Pancreas (tissue), 10 donors: ENCODE results near the gene ALPL. TPM values are rescaled to one million over a fixed set of nuclear protein-coding genes. Genes with fewer than 3 reads are reported as not detected.

Experiments used
- ATAC-seq, 4 donors: fragments of 200-7000 bp; cut with Tn5 transposase; one replicate each; pipeline versions ENCODE4 v1.8.0 to v1.9.1; 2020; ENCODE audit warnings: mild to moderate bottlenecking in 4 of 4, moderate library complexity in 4 of 4
- DNase-seq, 6 donors: peaks; one replicate each; pipeline ENCODE4 v3.0.0-alpha.2; 2020
- FAIRE-seq: peaks from 2 replicates; lab custom pipeline; 2012; peaks lifted over from hg19 to GRCh38; lab: Jason Lieb, UNC
- H3K27ac ChIP-seq, 4 donors: fragments of 200-600 bp; sonication (generic); 1 replicate in 3 of 4; 2 replicates in 1 of 4; pipeline versions ENCODE4 v1.5.0 to v1.8.0; 2020
- H3K27me3 ChIP-seq, 4 donors: fragments of 200-600 bp; one replicate each; pipeline ENCODE4 v1.8.0; 2021
- H3K36me3 ChIP-seq, 3 donors: fragments of 200-600 bp; sonication (generic) in 1 of 3; one replicate each; pipeline versions ENCODE4 v1.5.0 to v1.8.0; 2020 to 2021
- H3K4me1 ChIP-seq, 3 donors: fragments of 200-600 bp; one replicate each; pipeline ENCODE4 v1.8.0; 2021
- H3K4me3 ChIP-seq, 4 donors: fragments of 200-600 bp; sonication (generic) in 2 of 4; one replicate each; pipeline versions ENCODE4 v1.5.0 to v1.8.0; 2020 to 2021
- H3K9me3 ChIP-seq, 4 donors: fragments of 200-600 bp; one replicate each; pipeline ENCODE4 v1.8.0; 2021
- WGBS, 2 donors: extraction: QIAGEN DNeasy Blood & Tissue Kit; methylation state at CpG; one replicate each; pipeline ENCODE4 v1.1.7; 2013; 5-methylcytosine and 5-hydroxymethylcytosine counted together
- intact Hi-C, 3 donors: fragments of 100-400 bp; cut with DNase I; formaldehyde crosslinking; loops; one replicate each; pipeline versions ENCODE4 v1.11.1 to v1.14.2; 2022
- polyA plus RNA-seq, 2 donors: library from polyadenylated mRNA; stranded (reverse); fragments of 200-250 nt; gene quantifications; one replicate each; pipeline ENCODE4 v1.2.3, GENCODE V29; 2013
- total RNA-seq, 6 donors: library from RNA; stranded (reverse); fragmentation: NEBNext Ultra II Directional in 4 of 6; extraction: Animal tissue kit (Norgen Biotek cat#: 25700) in 4 of 6; gene quantifications; one replicate each; pipeline versions ENCODE4 v1.2.1 to v1.2.4, GENCODE V29; 2021 to 2023
- TF ChIP-seq, protein P1 (sequence below), 4 donors: fragments of 200-600 bp; sonication (generic) in 3 of 4; IDR thresholded peaks; one replicate each; pipeline versions ENCODE4 v1.5.0 to v1.8.0; 2021; ENCODE audit warnings: antibody characterized with exemption in 4 of 4
- donor health status: healthy with polysubstance abuse.
- donor health status: DM: no; HTN: no; CAD: no; lungs with moderate emphysema.
- donor health status: DM: no; HTN: no; CAD: no.
- donor health status: control.
- donor health status: control.
- donor health status: Bipolar disorder and iron deficiency.
- donor health status: DM: yes; HTN: yes; CAD: no.
- donor health status: DM: no; HTN: no; CAD: no.
- donor health status: DM: no; HTN: no; CAD: no.
- donor health status: DM: yes; HTN: yes; CAD: no.

ALPL gene
- total and polyA plus RNA-seq, 8 donors, result 0.63 to 6.7 (median 3.0) TPM

DNA sequence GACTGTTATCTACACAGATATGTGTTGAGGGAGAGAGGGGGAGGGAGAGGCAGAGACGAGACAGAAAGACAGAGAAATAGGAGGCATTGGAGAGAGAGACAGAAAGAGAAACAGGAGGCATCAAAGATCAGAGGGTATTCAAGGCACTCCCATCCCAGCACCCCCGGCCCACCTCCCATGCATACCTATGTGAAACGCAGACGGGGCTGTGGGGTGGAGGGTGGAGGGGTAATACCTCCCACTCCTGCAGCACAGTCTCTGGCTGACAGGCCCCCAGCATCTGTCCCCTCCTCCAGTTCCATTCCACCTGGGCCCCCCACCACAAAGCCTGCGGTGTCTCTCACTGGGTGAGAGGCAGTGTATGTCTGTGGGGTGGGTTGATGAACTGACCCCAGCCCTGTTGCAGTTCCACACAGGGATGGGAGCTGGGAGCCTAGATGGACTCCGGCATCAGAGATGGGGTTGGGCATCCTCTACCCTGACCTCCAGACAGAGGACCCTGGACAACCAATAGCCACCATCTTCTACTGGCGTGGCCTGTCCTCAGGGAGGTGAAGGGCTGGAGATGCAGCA is 110.2 kb downstream of the ALPL start:
- H3K36me3 ChIP-seq, result no peaks in the 10 kb centered on the region
- peaks cover 32 to 47% (median 44%) of the 10 kb centered on the region in 3 donors for H3K4me1 ChIP-seq
- FAIRE-seq, result no peak
- intact Hi-C loops, result no loop called here
- H3K9me3 ChIP-seq, result no peaks in the 10 kb centered on the region
- WGBS, 2 donors, result 44 to 47% methylated on average over 7 of the region's 7 CpGs
- TF ChIP-seq, protein P1, sequence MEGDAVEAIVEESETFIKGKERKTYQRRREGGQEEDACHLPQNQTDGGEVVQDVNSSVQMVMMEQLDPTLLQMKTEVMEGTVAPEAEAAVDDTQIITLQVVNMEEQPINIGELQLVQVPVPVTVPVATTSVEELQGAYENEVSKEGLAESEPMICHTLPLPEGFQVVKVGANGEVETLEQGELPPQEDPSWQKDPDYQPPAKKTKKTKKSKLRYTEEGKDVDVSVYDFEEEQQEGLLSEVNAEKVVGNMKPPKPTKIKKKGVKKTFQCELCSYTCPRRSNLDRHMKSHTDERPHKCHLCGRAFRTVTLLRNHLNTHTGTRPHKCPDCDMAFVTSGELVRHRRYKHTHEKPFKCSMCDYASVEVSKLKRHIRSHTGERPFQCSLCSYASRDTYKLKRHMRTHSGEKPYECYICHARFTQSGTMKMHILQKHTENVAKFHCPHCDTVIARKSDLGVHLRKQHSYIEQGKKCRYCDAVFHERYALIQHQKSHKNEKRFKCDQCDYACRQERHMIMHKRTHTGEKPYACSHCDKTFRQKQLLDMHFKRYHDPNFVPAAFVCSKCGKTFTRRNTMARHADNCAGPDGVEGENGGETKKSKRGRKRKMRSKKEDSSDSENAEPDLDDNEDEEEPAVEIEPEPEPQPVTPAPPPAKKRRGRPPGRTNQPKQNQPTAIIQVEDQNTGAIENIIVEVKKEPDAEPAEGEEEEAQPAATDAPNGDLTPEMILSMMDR (IDR thresholded peaks at IDR 0.05), result no peak
- no peak for ATAC-seq
- no peaks in the 10 kb centered on the region for H3K27me3 ChIP-seq
- H3K4me3 ChIP-seq, result peak overlapping the region; percentile 64 to 92 (median 84)
- DNase-seq, result peak in 1 of 6 donors; percentile 56
- peak overlapping the region in 2 of 4 donors; percentile 46 to 64 for H3K27ac ChIP-seq

- intact Hi-C loops, result no loop called here
- DNase-seq (peak in 3 of 6 donors; percentile 39 to 84 (median 70)), ATAC-seq (no peak), FAIRE-seq (no peak)
- Histone ChIP-seq H3K4me1 (peaks cover 37 to 52% (median 50%) of the 10 kb centered on the region in 3 donors), H3K4me3 (peak overlapping the region; percentile 64 to 92 (median 84)), H3K27me3 (no peaks in the 10 kb centered on the region), H3K27ac (peak overlapping the region; percentile 3 to 64 (median 36)), H3K36me3 (no peaks in the 10 kb centered on the region), H3K9me3 (no peaks in the 10 kb centered on the region)
- WGBS, 2 donors, result 24 to 33% methylated on average over 11 to 12 of the region's 12 CpGs
- TF ChIP-seq, protein P1 (IDR thresholded peaks at IDR 0.05), result no peak
These were observed 110.8 kb downstream of the ALPL start for GRCh38 chr1:21620011-21620410.

- H3K4me1 ChIP-seq, result peaks cover 38 to 56% (median 50%) of the 10 kb centered on the region in 3 donors
- H3K4me3 ChIP-seq, result peak overlapping the region; percentile 64 to 92 (median 84)
- peak overlapping the region; percentile 27 to 64 (median 53) for H3K27ac ChIP-seq
- H3K9me3 ChIP-seq, result no peaks in the 10 kb centered on the region
- TF ChIP-seq, protein P1 (IDR thresholded peaks at IDR 0.05), result no peak
- H3K36me3 ChIP-seq, result no peaks in the 10 kb centered on the region
- FAIRE-seq, result no peak
- ATAC-seq, result peak; percentile 24 to 44 (median 37)
- WGBS, 2 donors, result 1 to 4% methylated on average over 13 to 16 of the region's 16 CpGs
- intact Hi-C loops, result no loop called here
- DNase-seq, result peak; percentile 58 to 87 (median 68)
- H3K27me3 ChIP-seq, result no peaks in the 10 kb centered on the region
These were observed 111.3 kb downstream of the ALPL start for GRCh38 chr1:21620496-21620895.

DNA sequence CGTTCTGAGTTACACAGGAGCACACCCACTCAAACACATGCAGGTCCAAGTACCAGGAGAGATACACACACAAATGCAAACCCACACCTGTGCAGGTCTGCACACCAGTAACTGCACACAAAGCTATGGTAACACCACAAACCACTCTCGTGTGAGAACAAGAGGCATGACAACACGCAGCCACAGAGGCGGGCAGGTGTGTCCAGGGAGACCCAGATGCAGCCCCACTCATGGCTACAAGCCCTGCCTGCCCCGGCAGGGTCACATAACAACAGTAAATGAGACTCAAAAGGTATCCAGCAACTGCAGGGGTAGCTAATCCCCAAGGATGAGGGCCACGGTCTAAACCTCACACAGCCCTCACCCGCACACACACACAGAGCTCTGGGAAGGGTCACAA is 111.8 kb downstream of the ALPL start:
- peak overlapping the region; percentile 64 to 92 (median 84) for H3K4me3 ChIP-seq
- peak in 1 of 6 donors; percentile 59 for DNase-seq

More for the DNA sequence above, 111.8 kb downstream of the ALPL start:
- TF ChIP-seq, protein P1 (IDR thresholded peaks at IDR 0.05), result no peak
- no peaks in the 10 kb centered on the region for H3K36me3 ChIP-seq
- no peaks in the 10 kb centered on the region for H3K27me3 ChIP-seq
- H3K4me1 ChIP-seq, result peaks cover 37 to 55% (median 47%) of the 10 kb centered on the region in 3 donors
- ATAC-seq (no peak), FAIRE-seq (no peak)
- H3K9me3 ChIP-seq, result no peaks in the 10 kb centered on the region
- intact Hi-C loops, result no loop called here
- peak overlapping the region; percentile 18 to 80 (median 70) for H3K27ac ChIP-seq
- 16 to 20% methylated on average over 7 of the region's 7 CpGs for WGBS, 2 donors
